NCI-H69 (cell line): ENCODE data around the gene BRCA2.

Experiments
- DNase-seq: peaks from one replicate; lab custom pipeline; 2025; lab: John Stamatoyannopoulos, UW

BRCA2 gene

GRCh38 chr13:32385410-32385809 lies 70.1 kb downstream of the BRCA2 start:
- DNase-seq, result no peak

GRCh38 chr13:32390048-32390447 lies 74.7 kb downstream of the BRCA2 start:
- DNase-seq, result no peak

GRCh38 chr13:32390484-32390883 lies 75.2 kb downstream of the BRCA2 start:
- DNase-seq, result no peak

- no peak for DNase-seq
These were observed 75.9 kb downstream of the BRCA2 start for GRCh38 chr13:32391101-32391619.

GRCh38 chr13:32403108-32403507 lies 87.8 kb downstream of the BRCA2 start:
- no peak for DNase-seq

GRCh38 chr13:32407854-32408253 lies 92.5 kb downstream of the BRCA2 start:
- DNase-seq, result no peak

GRCh38 chr13:32408296-32409000 lies 93.1 kb downstream of the BRCA2 start:
- DNase-seq, result no peak

GRCh38 chr13:32409001-32409313 lies 93.6 kb downstream of the BRCA2 start:
- peak; percentile 80 for DNase-seq

- peak; percentile 90 for DNase-seq
These were observed 94.5 kb downstream of the BRCA2 start for GRCh38 chr13:32409561-32410421.

GRCh38 chr13:32413284-32413683 lies 98.0 kb downstream of the BRCA2 start:
- no peak for DNase-seq

- DNase-seq, result no peak
These were observed 99.3 kb downstream of the BRCA2 start for GRCh38 chr13:32414580-32414979.

GRCh38 chr13:32415019-32415418 lies 99.7 kb downstream of the BRCA2 start:
- DNase-seq, result peak; percentile 51

- DNase-seq, result no peak
These were observed 102.7 kb downstream of the BRCA2 start for GRCh38 chr13:32417995-32418394.

GRCh38 chr13:32419862-32420261 lies 104.6 kb downstream of the BRCA2 start:
- no peak for DNase-seq

- DNase-seq, result no peak
These were observed 108.3 kb downstream of the BRCA2 start for GRCh38 chr13:32423592-32423991.

GRCh38 chr13:32425158-32425557 lies 109.8 kb downstream of the BRCA2 start:
- DNase-seq, result no peak

- peak; percentile 36 for DNase-seq
These were observed 111.1 kb downstream of the BRCA2 start for GRCh38 chr13:32426191-32426989.

GRCh38 chr13:32426990-32427851 lies 111.9 kb downstream of the BRCA2 start:
- peak; percentile 82 for DNase-seq

- peak; percentile 81 for DNase-seq
These were observed 112.7 kb downstream of the BRCA2 start, which contains the start of gene N4BP2L1 for GRCh38 chr13:32427852-32428580. N4BP2L1 (minus strand) TSS chr13:32428130; CDS start chr13:32428082, 48 bp downstream.

- DNase-seq, result no peak
These were observed 113.5 kb downstream of the BRCA2 start for GRCh38 chr13:32428581-32429432.
